Prostate gland (tissue), 2 donors: ENCODE results near the gene AGPAT1.

Experiments
- CTCF ChIP-seq, 4 experiments: fragments of 200-600 bp in 2 of 4; fragments of 450-650 bp in 2 of 4; sonication (generic) in 2 of 4; IDR thresholded peaks; 1 replicate in 3 of 4; 2 replicates in 1 of 4; pipeline ENCODE4 v1.5.1; 2016 to 2019; ENCODE audit warnings: antibody characterized with exemption in 4 of 4, mild to moderate bottlenecking in 2 of 4, moderate library complexity in 2 of 4
- POLR2AphosphoS5 ChIP-seq: sonication (generic); formaldehyde crosslinking; IDR thresholded peaks from one replicate; pipeline ENCODE4 v1.6.1; 2017; ENCODE audit warnings: antibody characterized with exemption

GRCh38 chr6:32167154-32167760, 8.6 kb downstream of the AGPAT1 start:
- TF ChIP-seq CTCF (IDR thresholded peaks at IDR 0.05) (no peak), POLR2AphosphoS5 (no peak)
